HG03460 (cell line): ENCODE measurements around the gene RAET1G.
"Not testable (repeated sequence)": the region's sequence is repeated elsewhere in the genome, so short reads cannot be mapped to it uniquely, and the experiment has no call there.

ENCODE experiments used
- ATAC-seq: cut with Tn5 transposase; IDR thresholded peaks from one replicate; pipeline ENCODE4 v1.9.1; 2021; ENCODE audit not compliant: unreplicated experiment

Gene RAET1G

GRCh38 chr6:149954328-149954983, 31.5 kb upstream of the RAET1G start:
- ATAC-seq, result not testable (repeated sequence)

DNA sequence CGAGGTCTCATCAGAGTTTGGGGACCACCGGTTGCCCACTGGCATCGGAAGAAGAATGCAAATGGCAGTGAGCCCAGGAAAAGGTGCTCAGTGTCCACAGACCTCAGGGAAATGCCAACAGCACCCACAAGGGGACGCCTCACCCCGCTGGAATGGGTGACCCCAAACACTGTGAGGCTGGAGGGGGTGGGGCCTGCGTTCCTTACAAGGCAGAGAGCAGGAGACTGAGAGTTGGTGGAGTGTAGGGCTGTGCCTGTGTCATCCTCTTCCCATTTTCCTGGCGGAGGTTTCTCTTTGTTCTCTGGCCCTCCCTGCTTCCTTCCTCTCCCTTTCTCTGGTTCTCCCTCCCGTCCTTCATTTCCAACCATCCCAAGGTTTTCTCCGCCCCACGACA, 31.0 kb upstream of the RAET1G start:
- ATAC-seq, result not testable (repeated sequence)

- ATAC-seq, result not testable (repeated sequence)
These were observed 30.5 kb upstream of the RAET1G start for GRCh38 chr6:149953390-149953789.

DNA sequence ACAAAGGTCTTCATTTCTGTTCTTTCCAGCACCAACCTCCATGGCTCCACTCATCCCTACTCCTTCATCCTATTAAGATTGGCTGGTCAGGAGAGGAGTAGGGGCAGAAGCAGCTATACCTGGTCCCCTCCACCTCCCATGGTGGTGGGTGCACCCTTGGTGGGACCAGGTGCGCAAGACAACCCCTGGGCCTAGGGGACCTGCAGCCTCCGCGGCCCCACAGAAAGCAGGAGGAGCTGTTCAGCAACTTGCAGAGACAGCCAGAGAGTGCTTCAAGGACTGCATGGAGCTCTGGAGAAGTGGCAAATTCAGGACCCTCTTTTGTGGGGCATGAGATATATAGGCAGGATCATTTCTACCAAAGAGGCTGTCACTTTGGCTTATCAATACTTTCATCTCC, 28.7 kb upstream of the RAET1G start:
- ATAC-seq, result no peak

- no peak for ATAC-seq
These were observed 28.2 kb upstream of the RAET1G start for GRCh38 chr6:149951096-149951495.

DNA sequence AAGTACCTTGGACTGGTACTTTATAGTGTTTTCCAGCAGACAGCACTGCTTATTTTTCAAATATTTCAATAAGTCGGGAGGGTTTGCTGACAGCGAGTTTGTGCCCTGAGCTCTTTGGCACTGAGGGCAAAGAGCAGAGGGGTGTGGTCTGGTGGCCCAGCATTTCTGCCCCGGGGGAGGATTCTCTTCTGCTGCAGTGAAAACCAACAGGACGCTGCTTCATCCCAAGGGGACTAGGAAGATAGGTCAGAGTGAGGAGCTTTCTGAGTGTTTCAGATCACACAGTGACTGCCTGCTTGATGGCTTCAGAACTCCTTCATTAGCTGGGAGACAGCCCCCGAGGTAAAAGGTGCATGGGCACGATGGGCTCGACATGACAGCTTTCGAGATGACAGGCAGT, 27.5 kb upstream of the RAET1G start:
- no peak for ATAC-seq

DNA sequence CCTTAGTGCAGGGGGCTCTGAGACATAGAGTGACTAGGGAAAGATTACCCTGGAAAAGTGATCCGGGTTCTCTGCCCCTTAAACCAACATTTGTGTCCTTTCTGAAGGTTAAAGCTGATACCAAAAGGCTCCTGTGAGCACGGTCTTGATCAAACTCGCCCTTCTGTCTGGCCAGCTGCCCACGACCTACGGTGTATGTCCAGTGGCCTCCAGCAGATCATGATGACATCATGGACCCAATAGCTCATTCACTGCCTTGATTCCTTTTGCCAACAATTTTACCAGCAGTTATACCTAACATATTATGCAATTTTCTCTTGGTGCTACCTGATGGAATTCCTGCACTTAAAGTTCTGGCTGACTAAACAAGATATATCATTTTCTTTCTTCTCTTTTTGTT, 25.7 kb upstream of the RAET1G start:
- no peak for ATAC-seq

DNA sequence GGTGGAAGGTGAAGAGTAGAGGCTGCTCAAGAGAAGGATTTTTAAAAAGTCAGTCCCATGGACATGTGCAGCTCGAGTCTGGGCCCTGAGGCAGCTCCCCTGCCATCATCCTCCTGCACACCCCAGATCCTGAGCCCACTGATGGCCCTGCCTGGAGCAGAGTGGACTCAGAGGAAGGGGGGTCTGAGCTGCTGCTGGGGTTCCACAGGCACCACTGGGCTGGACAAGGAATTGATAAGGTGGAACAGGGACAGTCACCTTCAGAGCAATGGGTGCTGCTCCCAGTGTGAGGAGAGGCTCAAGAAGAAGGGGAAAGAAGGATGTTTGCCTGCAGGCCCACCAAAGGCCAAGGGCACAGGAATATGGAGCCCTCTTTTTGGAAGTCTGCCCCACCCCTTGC, 25.1 kb upstream of the RAET1G start:
- no peak for ATAC-seq

DNA sequence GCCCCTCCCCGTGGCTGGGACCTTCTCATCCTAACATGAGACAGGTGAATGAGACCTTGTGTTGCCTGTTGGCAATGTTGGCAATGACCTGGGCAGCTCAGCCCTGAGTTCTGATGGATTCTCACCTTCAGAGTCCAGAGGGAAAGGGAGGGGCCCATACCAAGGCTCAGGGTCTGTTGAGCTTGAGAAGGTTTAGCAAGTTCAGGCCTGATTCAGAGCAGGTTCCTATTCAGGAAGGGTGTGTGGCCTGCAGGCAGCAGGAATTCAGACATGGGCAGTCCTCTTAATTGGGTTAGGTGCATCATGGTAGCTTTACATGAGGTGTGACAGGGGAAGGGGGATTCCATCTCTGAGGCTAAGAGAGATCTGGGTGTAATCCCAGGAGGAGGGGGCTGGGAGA, 24.6 kb upstream of the RAET1G start:
- ATAC-seq, result not testable (repeated sequence)

DNA sequence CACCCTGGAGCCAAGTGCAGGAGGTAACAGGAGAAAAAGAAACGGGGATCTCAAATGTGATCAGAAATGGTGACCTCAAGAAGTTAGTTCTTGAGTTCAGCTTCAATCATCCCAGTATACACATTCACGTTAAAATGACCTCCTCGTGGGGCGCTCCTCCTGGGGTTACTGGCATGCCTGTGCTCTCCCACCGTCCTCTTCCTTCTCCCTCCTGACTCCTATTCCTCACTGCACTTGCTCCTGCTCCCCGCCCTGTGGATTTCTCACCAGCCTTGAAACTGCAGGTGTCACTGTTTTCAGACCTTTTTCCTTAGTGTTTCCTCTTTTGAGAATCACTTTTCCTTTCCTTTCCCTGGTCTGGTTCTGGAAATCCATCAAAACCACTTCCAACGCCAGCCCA, 23.7 kb upstream of the RAET1G start:
- ATAC-seq, result not testable (repeated sequence)

DNA sequence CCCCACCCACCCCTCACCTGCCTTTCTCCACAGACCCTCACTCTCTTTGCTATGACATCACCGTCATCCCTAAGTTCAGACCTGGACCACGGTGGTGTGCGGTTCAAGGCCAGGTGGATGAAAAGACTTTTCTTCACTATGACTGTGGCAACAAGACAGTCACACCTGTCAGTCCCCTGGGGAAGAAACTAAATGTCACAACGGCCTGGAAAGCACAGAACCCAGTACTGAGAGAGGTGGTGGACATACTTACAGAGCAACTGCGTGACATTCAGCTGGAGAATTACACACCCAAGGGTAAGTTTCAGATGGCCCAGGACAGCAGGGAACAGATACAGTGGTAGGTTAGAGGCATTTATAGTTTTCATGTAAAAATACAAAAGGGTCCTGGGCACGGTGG, 22.4 kb upstream of the RAET1G start:
- not testable (repeated sequence) for ATAC-seq

DNA sequence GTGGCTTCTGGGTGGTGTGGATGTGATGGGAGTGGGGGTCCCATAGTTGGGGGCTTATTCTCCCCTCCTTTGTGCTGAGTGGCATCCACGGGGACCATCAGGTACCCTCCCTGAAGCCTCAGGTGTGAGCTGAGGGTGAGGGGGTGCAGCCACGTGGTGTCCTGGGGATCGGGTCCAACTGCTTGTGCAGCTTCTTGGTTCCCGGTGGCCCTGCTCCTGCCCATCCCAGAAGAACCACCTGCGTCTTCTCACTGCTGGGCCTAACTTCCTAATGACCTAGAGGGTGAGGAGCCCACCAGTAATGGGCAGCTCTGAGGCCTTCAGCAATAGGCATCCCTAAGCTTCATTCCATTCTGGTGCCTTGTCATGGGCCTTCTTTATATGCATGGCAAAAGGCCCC, 20.4 kb upstream of the RAET1G start:
- ATAC-seq, result not testable (repeated sequence)

GRCh38 chr6:149942461-149942829, 19.5 kb upstream of the RAET1G start:
- ATAC-seq, result no peak

GRCh38 chr6:149941583-149942460, 18.9 kb upstream of the RAET1G start, which contains the start of gene ULBP2:
TSS of gene ULBP2 (plus strand) at chr6:149942014. CDS start at chr6:149942073, 59 bp downstream.
- no peak for ATAC-seq

GRCh38 chr6:149940672-149940982, 17.7 kb upstream of the RAET1G start:
- no peak for ATAC-seq

GRCh38 chr6:149939909-149940671, 17.2 kb upstream of the RAET1G start:
- ATAC-seq, result no peak

GRCh38 chr6:149939356-149939648, 16.4 kb upstream of the RAET1G start:
- ATAC-seq, result no peak

DNA sequence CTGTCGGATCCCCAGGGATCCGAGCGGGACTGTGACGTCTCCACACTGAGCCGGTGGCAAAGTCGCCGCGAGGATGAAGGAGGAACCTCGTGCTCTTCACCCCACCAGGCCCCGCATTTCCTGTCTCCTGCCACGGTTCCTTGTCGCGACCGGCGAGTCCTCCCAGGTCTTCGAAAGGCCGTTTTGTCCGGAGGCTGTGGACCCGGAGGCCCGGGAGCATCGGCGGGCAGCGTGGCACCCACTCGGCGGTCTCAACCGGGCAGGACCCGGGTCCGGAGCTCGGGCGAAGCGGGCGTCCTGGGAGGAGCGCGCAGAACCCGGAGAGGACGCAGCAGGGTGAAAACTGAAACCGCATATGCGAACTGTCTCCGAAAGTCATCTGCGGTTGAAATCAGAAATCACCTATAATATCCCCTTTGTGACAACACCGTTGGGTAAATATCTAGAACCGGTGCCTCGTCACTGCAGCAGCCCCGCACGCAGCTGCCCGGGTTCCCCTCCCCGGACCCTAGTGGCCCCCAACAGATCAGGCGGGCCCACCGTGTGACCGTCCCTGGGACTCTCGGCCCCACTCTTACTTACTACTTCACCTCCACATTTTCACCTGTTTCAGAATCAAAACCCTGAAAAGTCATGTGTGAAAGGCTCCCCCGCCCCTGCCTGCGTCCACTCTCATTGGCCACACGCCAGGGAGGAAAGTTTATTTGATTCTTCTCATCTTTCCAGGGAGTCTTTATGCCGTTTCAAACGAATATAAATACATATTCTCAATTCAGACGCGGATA, 15.8 kb upstream of the RAET1G start:
- peak; percentile 74 for ATAC-seq

- ATAC-seq, result not testable (repeated sequence)
These were observed 15.2 kb upstream of the RAET1G start for GRCh38 chr6:149938013-149938570.

DNA sequence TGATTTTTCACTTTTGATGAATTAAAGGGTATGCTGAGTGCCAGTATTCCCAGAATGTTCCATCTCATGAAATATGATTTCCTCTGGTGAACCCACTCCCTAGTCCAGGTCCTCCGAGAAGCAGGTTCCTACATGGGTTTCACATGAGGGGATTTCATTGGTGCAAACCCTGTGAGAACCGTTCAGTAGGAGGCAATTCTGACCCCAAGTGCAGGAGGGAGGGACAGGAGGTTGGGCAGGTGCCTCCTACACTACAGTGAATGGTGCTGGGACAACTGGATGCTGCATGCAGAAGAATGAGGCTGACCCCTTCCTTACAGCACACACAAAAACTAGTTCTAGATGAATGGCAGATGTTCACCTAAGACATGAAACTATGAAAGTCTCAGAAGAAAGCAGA, 13.8 kb upstream of the RAET1G start:
- ATAC-seq, result no peak

- no peak for ATAC-seq
These were observed 12.7 kb upstream of the RAET1G start for GRCh38 chr6:149935668-149936067.
